ENCODE measurements around the gene CYP2A7.
"Not testable (repeated sequence)": the region's sequence is repeated elsewhere in the genome, so short reads cannot be mapped to it uniquely, and the experiment has no call there.

The CYP2A7 gene

DNA sequence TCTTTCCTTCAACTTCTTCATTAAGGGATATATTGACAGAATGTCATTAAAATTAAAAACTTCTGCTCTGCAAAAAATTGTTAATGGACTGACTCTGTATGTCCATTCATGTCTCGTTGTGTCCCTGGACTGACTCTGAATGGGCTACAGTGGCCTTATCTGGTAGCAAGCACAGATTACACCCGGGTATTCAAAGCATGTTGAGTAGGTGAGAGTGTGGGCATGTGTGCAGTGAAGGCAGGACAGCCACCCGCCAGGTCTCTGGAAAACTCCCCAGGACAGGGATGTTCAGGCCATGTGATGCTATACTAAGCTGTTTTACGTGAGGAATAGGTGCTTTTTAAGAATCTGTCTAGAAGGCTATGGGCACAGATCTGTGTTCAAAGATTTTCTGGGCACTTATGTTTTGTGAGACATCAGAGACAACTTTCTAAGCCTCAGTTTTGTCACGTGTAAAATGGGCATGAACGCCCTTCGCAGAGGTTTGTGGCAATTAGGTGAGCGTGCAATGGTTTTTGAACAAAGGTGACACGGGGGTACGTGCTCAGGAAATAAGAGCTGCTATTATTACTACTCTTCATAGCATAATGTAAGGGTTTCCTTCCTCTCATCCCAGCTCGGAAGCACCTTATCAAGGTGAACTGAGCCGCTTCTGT lies 38.9 kb downstream of the CYP2A7 start:
- DNase-seq (ENCODE audit: low spot score), result not testable (repeated sequence)

DNA sequence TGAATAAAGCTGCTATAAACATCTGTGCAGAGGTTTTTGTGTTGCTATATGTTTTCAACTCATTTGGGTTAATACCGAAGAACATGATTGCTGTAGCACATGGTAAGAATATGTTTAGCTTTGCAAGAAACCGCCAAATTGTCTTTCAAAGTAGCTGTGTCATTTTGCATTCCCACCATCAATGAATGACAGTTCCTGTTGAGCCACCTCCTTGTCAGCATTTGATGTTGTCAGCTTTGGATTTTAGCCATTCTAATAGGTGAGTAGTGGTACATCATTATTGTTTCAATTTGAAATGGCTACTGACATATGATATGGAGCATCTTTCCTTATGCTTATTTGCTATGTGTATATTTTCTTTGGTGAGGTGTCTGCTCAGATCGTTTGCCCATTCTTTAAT lies 40.0 kb downstream of the CYP2A7 start:
- DNase-seq (ENCODE audit: low spot score), result not testable (repeated sequence)

DNA sequence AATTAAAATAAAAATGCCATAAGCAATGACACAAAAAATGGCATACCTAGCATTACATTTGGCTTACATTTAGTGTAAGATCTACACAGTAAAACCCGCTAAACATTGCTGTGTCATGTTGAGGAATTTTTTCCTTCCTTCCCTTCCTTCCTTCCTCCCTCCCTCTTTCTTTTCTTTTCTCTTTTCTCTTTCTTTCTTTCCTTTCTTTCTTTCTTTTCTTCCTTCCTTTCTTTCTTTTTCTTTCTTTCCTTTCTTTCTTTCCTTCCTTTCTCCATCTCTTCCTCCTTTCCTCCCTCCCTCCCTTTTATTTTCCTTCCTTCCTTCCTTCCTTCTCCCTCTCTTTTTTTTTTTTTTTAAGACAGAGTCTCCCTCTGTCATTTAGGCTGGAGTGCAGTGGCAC lies 43.6 kb downstream of the CYP2A7 start:
- DNase-seq (ENCODE audit: low spot score), result not testable (repeated sequence)

DNA sequence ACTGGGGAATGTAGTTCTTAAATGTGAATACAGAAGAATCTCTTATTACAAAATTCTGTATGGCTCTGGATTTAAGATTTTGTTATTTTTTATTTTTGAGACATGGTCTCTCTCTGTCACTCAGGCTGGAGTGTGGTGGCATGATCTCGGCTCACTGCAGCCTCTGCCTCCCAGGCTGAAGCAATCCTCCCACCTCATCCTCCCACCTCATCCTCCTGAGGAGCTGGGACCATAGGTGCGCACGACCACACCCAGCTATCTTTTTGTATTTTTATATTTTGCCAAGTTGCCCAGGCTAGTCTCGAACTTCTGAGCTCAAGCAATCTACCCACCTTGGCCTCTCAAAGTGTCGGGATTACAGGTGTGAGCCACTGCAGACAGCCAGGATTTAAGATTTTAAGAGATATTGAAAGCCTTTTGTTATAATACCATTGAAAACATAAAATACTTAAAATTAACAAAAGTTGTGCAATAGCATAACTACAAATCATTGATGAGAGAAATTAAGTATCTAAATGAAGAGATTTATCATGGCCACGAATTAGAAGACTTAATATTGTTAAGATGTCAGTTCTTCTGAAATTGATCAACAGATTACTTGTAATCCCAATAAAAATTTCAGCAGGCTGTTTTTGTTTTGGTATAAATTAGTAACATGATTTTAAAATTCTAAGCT lies 45.1 kb downstream of the CYP2A7 start:
- no peak for DNase-seq (ENCODE audit: low spot score)

DNA sequence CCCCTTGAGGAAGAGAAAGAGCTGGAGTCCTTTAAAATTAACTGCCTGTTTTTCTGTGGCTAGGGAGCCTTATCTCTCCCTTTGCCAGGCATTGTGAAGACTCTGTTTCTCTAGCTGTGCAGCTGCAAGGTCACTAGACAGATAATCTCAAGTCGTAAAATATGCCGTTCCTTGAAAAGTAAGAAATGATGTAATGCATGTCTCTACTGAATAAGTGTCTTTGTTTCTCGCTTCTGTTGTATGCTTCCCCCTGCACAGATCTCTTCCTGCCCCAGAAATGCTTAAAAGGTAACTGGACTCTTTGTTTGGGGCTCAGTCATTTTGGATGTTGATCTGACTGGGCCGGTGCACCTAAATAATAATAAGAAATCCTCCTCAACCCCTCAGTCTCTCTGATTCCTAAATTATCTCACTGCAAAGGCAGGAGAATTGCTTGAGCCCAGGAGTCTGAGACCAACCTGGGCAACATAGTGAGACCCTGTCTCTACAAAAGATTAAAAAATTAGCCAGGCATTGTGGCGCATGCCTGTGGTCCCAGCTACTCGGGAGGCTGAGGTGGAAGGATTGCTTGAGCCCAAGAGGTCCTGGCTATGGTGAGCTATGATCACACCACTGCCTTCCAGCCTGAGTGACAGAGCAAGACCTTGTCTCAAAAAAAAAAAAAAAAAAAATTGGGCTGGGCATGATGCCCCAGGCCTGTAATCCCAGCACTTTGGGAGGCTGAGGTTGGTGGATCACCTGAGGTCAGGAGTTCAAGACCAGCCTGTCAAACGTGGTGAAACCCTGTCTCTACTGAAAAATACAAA lies 48.1 kb downstream of the CYP2A7 start:
- not testable (repeated sequence) for DNase-seq (ENCODE audit: low spot score)

DNA sequence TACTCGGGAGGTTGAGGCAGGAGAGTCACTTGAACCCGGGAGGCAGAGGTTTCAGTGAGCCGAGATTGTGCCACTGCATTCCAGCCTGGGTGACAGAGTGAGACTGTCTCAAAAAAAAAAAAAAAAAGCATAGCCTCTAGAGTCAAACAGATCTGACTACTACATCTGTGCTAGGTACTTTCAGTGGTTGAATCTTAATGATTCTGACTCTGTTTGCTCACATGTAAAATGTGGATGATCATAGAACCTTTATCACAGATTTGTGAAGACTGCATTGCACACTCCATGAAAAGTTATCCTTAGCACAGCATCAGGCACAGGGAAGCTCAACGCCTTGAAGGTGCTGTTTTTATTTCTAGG lies 49.6 kb downstream of the CYP2A7 start:
- not testable (repeated sequence) for DNase-seq (ENCODE audit: low spot score)

DNA sequence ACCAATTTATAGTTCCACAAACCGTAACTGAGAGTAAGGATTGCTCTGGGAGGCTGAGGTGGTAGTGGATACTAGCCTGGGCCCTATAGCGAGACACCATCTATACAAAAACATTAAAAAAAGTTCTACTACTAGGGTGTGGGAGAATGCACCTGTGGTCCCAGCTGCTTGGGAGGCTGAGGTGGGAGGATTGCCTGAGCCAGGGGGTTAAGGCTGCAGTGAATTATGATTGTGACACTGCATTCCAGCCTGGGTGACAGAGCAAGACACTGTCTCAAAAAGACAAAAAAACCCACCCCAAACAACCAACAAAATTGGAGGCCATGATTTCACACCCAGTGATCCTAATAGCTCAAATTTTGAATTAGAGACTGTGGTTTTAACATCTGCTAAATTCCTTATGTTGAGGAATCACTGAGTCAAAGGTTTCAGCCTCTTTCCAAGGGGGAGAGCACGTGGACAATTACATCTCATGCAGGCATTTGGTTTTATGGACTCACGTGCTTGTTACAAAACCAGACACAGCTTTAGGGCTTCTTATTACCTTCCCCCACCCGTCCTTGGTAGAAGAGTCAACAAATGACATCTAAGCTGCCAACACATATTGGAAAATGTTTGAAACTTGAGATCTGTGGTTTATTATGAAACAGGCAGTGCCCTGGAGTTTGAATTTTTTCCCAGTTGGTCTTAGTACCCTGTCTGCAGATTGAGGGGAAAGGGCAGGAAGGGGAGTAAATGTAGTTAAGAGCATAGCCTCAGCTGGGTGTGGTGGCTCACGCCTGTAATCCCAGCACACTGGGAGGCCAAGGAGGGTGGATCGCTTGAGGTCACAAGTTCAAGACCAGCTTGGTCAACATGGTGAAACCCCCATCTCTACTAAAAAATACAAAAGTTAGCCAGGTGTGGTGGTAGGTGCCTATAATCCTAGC lies 50.3 kb downstream of the CYP2A7 start:
- no peak for DNase-seq (ENCODE audit: low spot score)

DNA sequence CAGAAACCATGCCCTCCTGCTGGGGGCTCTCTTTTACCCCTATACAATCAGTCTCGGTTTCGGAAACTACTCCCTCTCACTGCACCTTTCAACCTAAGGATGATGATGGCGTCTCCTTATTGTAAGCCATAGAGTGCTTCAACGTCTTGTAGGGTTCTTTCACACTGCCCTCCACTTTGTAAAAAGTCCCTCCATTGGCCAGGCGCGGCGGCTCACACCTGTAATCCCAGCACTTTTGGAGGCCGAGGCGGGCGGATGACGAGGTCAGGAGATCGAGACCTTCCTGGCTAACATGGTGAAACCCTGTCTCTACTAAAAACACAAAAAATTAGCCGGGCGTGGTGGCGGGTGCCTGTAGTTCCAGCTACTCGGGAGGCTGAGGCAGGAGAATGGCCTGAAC lies 51.3 kb downstream of the CYP2A7 start:
- not testable (repeated sequence) for DNase-seq (ENCODE audit: low spot score)

DNA sequence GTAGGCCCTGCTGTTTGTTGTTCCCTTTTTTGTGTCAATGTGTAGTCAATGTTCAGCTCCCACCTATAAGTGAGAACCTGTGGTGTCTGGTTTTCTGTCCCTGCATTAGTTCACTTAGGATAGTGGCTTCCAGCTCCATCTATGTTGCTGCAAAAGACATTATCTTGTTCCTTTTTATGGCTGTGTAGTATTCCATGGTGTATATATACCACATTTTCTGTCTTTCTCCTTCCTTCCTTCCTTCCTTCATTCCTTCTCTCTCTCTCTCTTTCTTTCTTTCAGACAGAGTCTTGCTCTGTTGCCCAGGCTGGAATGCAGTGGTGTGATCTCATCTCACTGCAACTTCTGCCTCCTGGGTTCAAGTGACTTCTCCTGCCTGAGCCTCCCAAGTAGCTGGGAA lies 52.8 kb downstream of the CYP2A7 start:
- no peak for DNase-seq (ENCODE audit: low spot score)

DNA sequence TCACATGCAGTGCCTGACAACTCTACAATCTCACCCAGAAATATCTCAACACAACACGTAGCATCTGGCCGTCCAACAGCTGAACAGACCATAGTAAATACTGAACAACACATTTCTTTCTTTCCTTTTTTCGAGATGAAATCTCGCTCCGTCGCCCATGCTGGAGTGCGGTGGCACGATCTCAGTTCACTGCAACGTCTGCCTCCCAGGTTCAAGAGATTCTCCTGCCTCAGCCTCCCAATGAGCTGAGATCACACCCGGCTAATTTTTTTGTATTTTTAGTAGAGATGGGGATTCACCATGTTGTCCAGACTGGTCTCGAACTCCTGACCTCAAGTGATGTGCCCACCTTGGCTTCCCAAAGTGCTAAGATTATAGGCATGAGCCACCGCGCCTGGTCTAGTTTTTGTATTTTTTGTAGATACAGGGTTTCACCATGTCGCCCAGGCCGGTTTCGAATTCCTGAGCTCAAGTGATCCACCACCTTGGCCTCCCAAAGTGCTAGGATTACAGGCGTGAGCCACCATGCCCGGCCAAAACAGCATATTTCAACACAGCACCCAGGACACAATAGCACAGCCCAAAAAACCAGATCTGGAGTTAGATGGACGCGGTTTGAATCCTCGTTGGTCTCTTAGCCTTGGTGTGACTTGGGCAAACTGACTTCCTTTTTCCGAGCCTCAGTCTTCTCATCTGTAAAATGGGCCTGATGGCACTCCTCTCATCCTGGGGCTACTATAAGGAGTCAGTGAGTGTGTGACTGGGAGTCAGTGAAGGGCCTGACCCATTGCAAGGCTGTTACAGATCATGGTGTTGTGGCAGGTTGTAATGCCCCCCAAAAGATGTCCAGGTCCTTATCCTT lies 54.4 kb downstream of the CYP2A7 start:
- DNase-seq (ENCODE audit: low spot score), result no peak

DNA sequence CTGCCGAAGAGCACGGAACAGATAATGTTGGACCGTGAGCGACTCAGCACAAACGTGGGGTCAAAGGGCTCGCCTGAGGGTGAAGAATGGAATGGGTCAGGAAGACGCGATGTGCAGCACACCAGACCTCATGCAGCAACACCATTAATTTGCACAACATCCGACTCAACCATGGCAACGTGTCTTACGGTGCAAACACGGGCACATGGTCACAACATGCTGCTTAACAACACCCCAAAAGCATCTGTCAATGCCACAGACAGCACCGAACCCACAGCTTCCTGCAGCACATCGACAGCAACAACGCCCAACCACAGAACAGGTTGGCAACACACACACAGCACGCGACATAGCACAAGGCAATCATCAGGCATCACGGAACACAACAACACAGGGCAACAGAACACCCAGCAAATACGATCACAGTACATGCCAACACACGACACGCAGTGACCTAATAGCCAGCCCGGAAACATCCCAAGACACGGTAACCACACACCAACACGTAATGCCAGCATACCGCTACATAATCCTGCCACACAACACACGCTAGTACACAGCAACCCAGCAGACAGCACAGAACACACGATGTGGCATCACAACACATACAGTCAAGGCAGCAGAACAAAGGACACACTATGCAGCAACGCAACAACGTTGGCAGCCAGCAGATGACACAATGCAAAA lies 55.2 kb downstream of the CYP2A7 start:
- DNase-seq (ENCODE audit: low spot score), result not testable (repeated sequence)

DNA sequence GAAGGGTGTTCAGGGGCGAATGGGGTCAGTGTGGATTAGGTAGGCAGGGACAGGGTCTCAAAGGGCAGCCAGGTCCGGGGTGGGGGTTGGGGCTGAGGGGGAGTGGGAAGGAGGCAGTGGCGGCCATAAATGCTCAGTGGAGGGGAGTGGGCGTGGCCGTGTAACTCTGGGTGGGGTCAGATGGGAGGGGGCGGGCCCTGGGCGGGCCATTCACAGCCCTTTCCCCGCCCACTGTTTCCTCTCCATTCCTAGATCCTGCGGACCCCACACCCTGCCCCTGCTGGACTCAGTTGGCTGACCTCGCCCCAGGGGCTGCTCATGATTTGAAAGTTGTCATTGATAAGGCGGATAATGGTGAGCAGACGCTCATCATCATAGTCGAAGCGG lies 55.7 kb downstream of the CYP2A7 start:
- not testable (repeated sequence) for DNase-seq (ENCODE audit: low spot score)

DNA sequence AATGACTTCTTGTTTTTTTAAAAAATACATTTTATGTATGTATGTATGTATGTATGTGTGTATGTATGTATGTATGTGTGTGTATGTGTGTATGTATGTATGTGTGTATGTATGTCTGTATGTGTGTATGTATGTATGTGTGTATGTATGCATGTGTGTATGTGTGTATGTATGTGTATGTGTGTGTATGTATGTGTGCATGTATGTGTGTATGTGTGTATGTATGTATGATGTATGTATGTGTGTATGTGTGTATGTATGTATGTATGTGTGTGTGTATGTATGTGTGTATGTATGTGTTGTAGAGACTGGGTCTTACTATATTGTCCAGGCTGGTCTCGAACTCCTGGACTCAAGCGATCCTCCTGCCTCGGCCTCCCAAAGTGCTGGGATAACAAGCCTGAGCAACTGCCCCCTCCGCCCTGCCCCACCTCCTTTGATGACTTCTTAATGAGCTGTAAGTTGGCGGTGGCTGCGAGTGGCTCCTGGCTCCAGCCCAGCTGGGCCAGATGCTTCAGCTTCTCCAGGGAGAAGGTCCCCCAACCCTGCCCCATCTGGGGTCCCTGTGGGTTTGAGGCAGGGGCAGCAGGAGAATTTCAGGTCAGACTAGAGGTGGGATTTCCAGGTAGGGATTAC lies 56.5 kb downstream of the CYP2A7 start:
- not testable (repeated sequence) for DNase-seq (ENCODE audit: low spot score)
